Measurements from ENCODE around the gene SPATA22.

Gene SPATA22

GRCh38 chr17:3507869-3508268 is 36.2 kb upstream of the SPATA22 start:
- H3K27ac ChIP-seq: no peak overlapping the region
- TF ChIP-seq ZFX (IDR thresholded peaks at IDR 0.05; ENCODE audit: borderline replicate concordance) (no peak), CTCF (IDR thresholded peaks at IDR 0.05) (no peak)

- no peak overlapping the region for H3K27ac ChIP-seq
- TF ChIP-seq CTCF (IDR thresholded peaks at IDR 0.05): no peak
- TF ChIP-seq ZFX (IDR thresholded peaks at IDR 0.05; ENCODE audit: borderline replicate concordance): no peak
Measured at GRCh38 chr17:3507071-3507470, 35.5 kb upstream of the SPATA22 start.

GRCh38 chr17:3506054-3506453 is 34.4 kb upstream of the SPATA22 start:
- H3K27ac ChIP-seq: no peak overlapping the region
- TF ChIP-seq CTCF (IDR thresholded peaks at IDR 0.05) (no peak), ZFX (IDR thresholded peaks at IDR 0.05; ENCODE audit: borderline replicate concordance) (no peak)

GRCh38 chr17:3505008-3505407 is 33.4 kb upstream of the SPATA22 start:
- TF ChIP-seq ZFX (IDR thresholded peaks at IDR 0.05; ENCODE audit: borderline replicate concordance): no peak
- TF ChIP-seq CTCF (IDR thresholded peaks at IDR 0.05): no peak
- H3K27ac ChIP-seq: no peak overlapping the region

- no peak overlapping the region for H3K27ac ChIP-seq
- no peak for TF ChIP-seq CTCF (IDR thresholded peaks at IDR 0.05)
- no peak for TF ChIP-seq ZFX (IDR thresholded peaks at IDR 0.05; ENCODE audit: borderline replicate concordance)
Measured at GRCh38 chr17:3503285-3503684, 31.7 kb upstream of the SPATA22 start.

GRCh38 chr17:3502466-3502865 is 30.8 kb upstream of the SPATA22 start:
- no peak overlapping the region for H3K27ac ChIP-seq
- TF ChIP-seq CTCF (IDR thresholded peaks at IDR 0.05): no peak
- no peak for TF ChIP-seq ZFX (IDR thresholded peaks at IDR 0.05; ENCODE audit: borderline replicate concordance)

- TF ChIP-seq ZFX (IDR thresholded peaks at IDR 0.05; ENCODE audit: borderline replicate concordance) (no peak), CTCF (IDR thresholded peaks at IDR 0.05) (no peak)
- no peak overlapping the region for H3K27ac ChIP-seq
Measured at GRCh38 chr17:3501344-3501743, 29.7 kb upstream of the SPATA22 start.

All from 22Rv1 (cell line).